ENCODE results near the gene CMSS1.
A peak's percentile ranks its signal among the peaks of the same experiment; 100 is the strongest.

Gene CMSS1

DNA sequence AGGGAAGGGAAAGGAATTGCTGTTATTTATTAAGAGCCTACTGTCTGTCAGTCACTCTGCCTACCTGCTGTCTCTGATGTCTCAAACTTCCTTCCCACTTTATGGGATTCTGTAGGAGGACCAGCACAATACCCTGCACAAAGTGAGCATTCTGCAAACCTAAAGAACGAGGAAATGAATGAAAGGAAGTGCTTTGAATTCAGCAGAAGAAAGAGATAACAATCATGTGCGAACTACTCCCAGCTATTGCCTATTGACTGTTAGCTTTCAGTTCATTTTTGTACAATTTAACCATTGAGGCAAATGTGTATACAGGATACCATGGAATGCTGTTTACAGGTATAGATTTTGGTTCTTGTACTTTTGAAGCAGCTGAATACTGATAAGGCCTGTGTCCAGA lies 66.8 kb downstream of the CMSS1 start:
- ChIA-PET CTCF (interaction anchor here (2.3 kb wide), 1 partner anchor 10 kb away, joined by 13 read pairs; no protein-coding TSS in a partner anchor), POLR2A (no interaction called here)
- no peaks in the 10 kb centered on the region for H3K36me3 ChIP-seq (ENCODE audit: control insufficient read depth in 4 of 4, insufficient read depth in 4 of 4, low read length in 3 of 4)
- H3K27ac ChIP-seq (ENCODE audit: insufficient read depth in 1 of 2, low read depth in 1 of 2, low read length in 2 of 2, poor library complexity in 1 of 2, severe bottlenecking in 2 of 2) = no peak overlapping the region
- 27% methylated on average over 2 of the region's 2 CpGs for WGBS (ENCODE audit: insufficient coverage)
- peaks cover 0 to 10% (median 5%) of the 10 kb centered on the region in 4 experiments for H3K4me1 ChIP-seq (ENCODE audit: control extremely low read depth in 1 of 4, control insufficient read depth in 4 of 4, insufficient read depth in 4 of 4, low read length in 3 of 4)
- no peak overlapping the region for H3K4me3 ChIP-seq (ENCODE audit: control insufficient read depth in 1 of 7, extremely low read depth in 1 of 7, insufficient read depth in 4 of 7, low read depth in 2 of 7, low read length in 6 of 7)
- no peak for DNase-seq
- no peaks in the 10 kb centered on the region for H3K27me3 ChIP-seq (replicated peaks in 2 of 5; ENCODE audit: control insufficient read depth in 4 of 5, insufficient read depth in 5 of 5, low read length in 4 of 5)
- H3K9me3 ChIP-seq (ENCODE audit: control extremely low read depth in 1 of 5, control insufficient read depth in 4 of 5, insufficient read depth in 2 of 5, low read depth in 1 of 5, low read length in 4 of 5) = no peaks in the 10 kb centered on the region

DNA sequence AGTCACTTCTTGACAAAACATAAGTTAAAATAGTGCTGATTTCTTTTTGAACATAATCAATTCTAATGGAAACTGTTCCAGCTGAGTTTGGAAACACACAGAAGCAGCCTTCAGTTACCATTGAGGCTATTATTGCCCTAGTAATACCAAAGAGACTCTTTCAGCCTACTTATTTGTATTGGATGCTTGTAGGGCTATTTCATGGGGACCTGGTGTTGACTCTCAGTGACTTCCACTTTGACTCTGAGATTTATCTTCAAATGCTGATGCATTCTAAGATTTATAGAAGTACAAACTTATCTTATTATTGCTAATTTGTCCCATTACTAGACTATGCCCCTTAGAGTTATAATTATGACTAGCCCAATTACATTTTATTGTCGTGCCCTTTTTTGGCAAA lies 67.4 kb downstream of the CMSS1 start:
- H3K27me3 ChIP-seq (replicated peaks in 2 of 5; ENCODE audit: control insufficient read depth in 4 of 5, insufficient read depth in 5 of 5, low read length in 4 of 5) = no peaks in the 10 kb centered on the region
- POLR2A ChIA-PET = no interaction called here
- no CpG with 5 or more reads among the region's 1 CpG for WGBS (ENCODE audit: insufficient coverage)
- H3K4me1 ChIP-seq (ENCODE audit: control extremely low read depth in 1 of 4, control insufficient read depth in 4 of 4, insufficient read depth in 4 of 4, low read length in 3 of 4) = peaks cover 0 to 10% (median 5%) of the 10 kb centered on the region in 4 experiments
- CTCF ChIA-PET = interaction anchor here (2.3 kb wide), 1 partner anchor 9 kb away, joined by 13 read pairs; no protein-coding TSS in a partner anchor
- DNase-seq = no peak
- H3K36me3 ChIP-seq (ENCODE audit: control insufficient read depth in 4 of 4, insufficient read depth in 4 of 4, low read length in 3 of 4) = no peaks in the 10 kb centered on the region
- H3K27ac ChIP-seq (ENCODE audit: insufficient read depth in 1 of 2, low read depth in 1 of 2, low read length in 2 of 2, poor library complexity in 1 of 2, severe bottlenecking in 2 of 2) = no peak overlapping the region
- H3K4me3 ChIP-seq (ENCODE audit: control insufficient read depth in 1 of 7, extremely low read depth in 1 of 7, insufficient read depth in 4 of 7, low read depth in 2 of 7, low read length in 6 of 7) = no peak overlapping the region
- no peaks in the 10 kb centered on the region for H3K9me3 ChIP-seq (ENCODE audit: control extremely low read depth in 1 of 5, control insufficient read depth in 4 of 5, insufficient read depth in 2 of 5, low read depth in 1 of 5, low read length in 4 of 5)

DNA sequence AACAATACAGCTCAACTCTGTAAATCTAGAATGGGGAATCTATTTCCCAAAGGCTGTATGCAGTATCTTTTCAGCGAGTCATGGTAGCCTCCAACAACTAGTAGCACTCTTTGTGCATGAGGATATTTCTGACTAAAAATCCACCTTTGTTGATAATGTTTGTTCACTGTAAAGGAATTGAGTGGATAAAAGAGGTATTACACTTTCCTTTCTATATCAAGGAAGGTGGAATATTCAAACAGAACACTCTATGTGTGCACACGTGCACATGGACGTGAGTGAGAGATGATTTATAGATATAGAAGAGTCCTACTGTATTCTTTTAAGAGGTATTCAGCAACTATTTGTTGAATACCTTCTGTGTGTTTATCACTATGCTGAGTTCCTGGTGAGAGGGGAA lies 68.2 kb downstream of the CMSS1 start:
- H3K9me3 ChIP-seq (ENCODE audit: control extremely low read depth in 1 of 5, control insufficient read depth in 4 of 5, insufficient read depth in 2 of 5, low read depth in 1 of 5, low read length in 4 of 5) = no peaks in the 10 kb centered on the region
- POLR2A ChIA-PET = no interaction called here
- no peak for DNase-seq
- peaks cover 0 to 10% (median 5%) of the 10 kb centered on the region in 4 experiments for H3K4me1 ChIP-seq (ENCODE audit: control extremely low read depth in 1 of 4, control insufficient read depth in 4 of 4, insufficient read depth in 4 of 4, low read length in 3 of 4)
- WGBS (ENCODE audit: insufficient coverage) = 100% methylated on average over 3 of the region's 3 CpGs
- H3K27me3 ChIP-seq (replicated peaks in 2 of 5; ENCODE audit: control insufficient read depth in 4 of 5, insufficient read depth in 5 of 5, low read length in 4 of 5) = no peaks in the 10 kb centered on the region
- no peak overlapping the region for H3K27ac ChIP-seq (ENCODE audit: insufficient read depth in 1 of 2, low read depth in 1 of 2, low read length in 2 of 2, poor library complexity in 1 of 2, severe bottlenecking in 2 of 2)
- CTCF ChIA-PET = no interaction called here
- no peaks in the 10 kb centered on the region for H3K36me3 ChIP-seq (ENCODE audit: control insufficient read depth in 4 of 4, insufficient read depth in 4 of 4, low read length in 3 of 4)
- H3K4me3 ChIP-seq (ENCODE audit: control insufficient read depth in 1 of 7, extremely low read depth in 1 of 7, insufficient read depth in 4 of 7, low read depth in 2 of 7, low read length in 6 of 7) = no peak overlapping the region

DNA sequence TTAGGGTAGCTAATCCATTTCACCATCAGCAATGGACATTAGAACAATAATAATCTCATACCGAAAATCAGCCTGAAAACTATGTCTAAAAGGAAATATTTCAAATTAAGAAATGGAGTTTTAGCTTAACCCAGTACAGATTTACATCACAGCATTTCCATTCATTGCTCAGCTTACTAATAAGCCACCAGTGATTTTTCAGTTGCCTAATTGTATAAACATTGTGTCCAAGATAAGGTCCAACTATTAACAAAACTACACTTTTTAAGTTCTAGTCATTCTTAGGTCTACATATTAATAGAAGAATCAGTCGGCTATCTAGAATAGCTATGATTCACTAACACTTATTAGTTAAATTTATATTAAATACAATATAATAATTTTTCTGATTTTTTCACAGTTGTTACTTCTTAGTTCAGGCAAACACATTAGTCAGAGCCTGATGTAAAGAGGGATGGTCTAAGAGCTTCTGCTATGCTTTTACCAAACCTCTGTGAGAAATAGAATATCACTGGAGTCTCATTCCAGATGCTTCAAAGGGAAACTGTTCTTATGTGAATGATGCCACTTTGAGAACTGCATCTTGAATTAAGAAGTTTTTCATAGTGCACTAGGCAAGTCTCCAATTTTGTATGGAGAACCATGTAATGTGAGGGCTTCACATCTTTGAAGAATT lies 74.1 kb downstream of the CMSS1 start:
- H3K4me1 ChIP-seq (ENCODE audit: control extremely low read depth in 1 of 4, control insufficient read depth in 4 of 4, insufficient read depth in 4 of 4, low read length in 3 of 4) = peaks cover 9 to 32% (median 19%) of the 10 kb centered on the region in 4 experiments
- H3K36me3 ChIP-seq (ENCODE audit: control insufficient read depth in 4 of 4, insufficient read depth in 4 of 4, low read length in 3 of 4) = no peaks in the 10 kb centered on the region
- ChIA-PET POLR2A (no interaction called here), CTCF (interaction anchor here (1.1 to 1.5 kb wide), 2 partner anchors 20 to 48 kb away, joined by 3 read pairs; no protein-coding TSS in a partner anchor)
- H3K9me3 ChIP-seq (ENCODE audit: control extremely low read depth in 1 of 5, control insufficient read depth in 4 of 5, insufficient read depth in 2 of 5, low read depth in 1 of 5, low read length in 4 of 5) = no peaks in the 10 kb centered on the region
- no peak for DNase-seq
- no CpG with 5 or more reads among the region's 2 CpGs for WGBS (ENCODE audit: insufficient coverage)
- H3K4me3 ChIP-seq (ENCODE audit: control insufficient read depth in 1 of 7, extremely low read depth in 1 of 7, insufficient read depth in 4 of 7, low read depth in 2 of 7, low read length in 6 of 7) = no peak overlapping the region
- no peaks in the 10 kb centered on the region for H3K27me3 ChIP-seq (replicated peaks in 2 of 5; ENCODE audit: control insufficient read depth in 4 of 5, insufficient read depth in 5 of 5, low read length in 4 of 5)
- H3K27ac ChIP-seq (ENCODE audit: insufficient read depth in 1 of 2, low read depth in 1 of 2, low read length in 2 of 2, poor library complexity in 1 of 2, severe bottlenecking in 2 of 2) = no peak overlapping the region

DNA sequence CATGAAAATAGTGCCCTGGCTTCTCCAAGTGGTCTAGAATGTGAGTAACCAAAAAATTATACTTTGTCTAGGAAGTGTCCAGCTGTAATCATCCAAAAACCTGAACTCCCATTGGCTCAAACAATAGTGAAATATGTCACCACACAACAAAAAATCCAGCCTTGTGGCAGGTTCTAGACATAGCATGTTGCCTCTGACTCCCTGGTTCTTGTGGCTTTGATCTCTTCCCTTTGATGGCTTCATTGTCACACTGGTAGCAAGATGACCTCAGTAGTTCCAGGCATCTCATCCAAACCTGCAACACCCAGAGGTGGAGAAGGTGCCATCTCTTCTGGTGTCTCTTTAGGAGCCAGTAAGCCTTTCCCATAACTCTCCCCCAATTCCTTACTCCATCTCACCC lies 74.7 kb downstream of the CMSS1 start:
- CTCF ChIA-PET = interaction anchor here (1.1 to 1.5 kb wide), 2 partner anchors 20 to 49 kb away, joined by 3 read pairs; no protein-coding TSS in a partner anchor

DNA sequence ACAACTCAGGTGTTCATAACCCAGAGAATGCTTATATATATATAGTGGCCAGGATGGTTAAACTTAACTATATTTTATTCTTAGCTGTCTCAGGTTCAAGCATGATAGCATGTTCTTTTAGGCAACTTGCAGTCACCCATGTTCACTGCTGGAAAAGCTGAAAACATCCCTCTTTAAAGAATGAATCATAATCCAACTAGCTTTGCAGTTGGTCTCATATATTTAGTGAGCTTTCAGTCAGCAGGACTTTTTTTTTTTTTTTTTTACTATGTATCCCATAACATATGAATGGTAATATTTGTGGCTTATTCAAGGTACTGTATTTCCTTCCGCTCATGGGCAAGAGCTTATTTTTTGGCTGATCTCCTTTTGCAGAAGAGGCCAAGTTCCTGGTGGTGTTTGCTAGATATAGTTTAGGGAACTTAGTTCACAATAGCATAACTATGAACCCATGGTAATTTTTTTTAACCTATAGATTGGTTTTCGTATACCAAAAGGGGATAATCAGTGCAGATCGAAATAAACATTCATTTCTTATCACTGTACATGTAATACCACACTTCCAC lies 77.6 kb downstream of the CMSS1 start:
- DNase-seq = peak; percentile 42 to 82 (median 68)
- H3K9me3 ChIP-seq (ENCODE audit: control extremely low read depth in 1 of 5, control insufficient read depth in 4 of 5, insufficient read depth in 2 of 5, low read depth in 1 of 5, low read length in 4 of 5) = no peaks in the 10 kb centered on the region
- H3K36me3 ChIP-seq (ENCODE audit: control insufficient read depth in 4 of 4, insufficient read depth in 4 of 4, low read length in 3 of 4) = no peaks in the 10 kb centered on the region
- H3K4me3 ChIP-seq (ENCODE audit: control insufficient read depth in 1 of 7, extremely low read depth in 1 of 7, insufficient read depth in 4 of 7, low read depth in 2 of 7, low read length in 6 of 7) = no peak overlapping the region
- WGBS (ENCODE audit: insufficient coverage) = no CpG with 5 or more reads among the region's 3 CpGs
- ChIA-PET POLR2A (no interaction called here), CTCF (interaction anchor here (0.6 to 3.3 kb wide), 6 partner anchors 11 to 174 kb away, joined by 3 to 13 read pairs (median 4); no protein-coding TSS in a partner anchor)
- no peaks in the 10 kb centered on the region for H3K27me3 ChIP-seq (replicated peaks in 2 of 5; ENCODE audit: control insufficient read depth in 4 of 5, insufficient read depth in 5 of 5, low read length in 4 of 5)
- H3K27ac ChIP-seq (ENCODE audit: insufficient read depth in 1 of 2, low read depth in 1 of 2, low read length in 2 of 2, poor library complexity in 1 of 2, severe bottlenecking in 2 of 2) = peak overlapping the region in 1 of 2 experiments; percentile 39
- H3K4me1 ChIP-seq (ENCODE audit: control extremely low read depth in 1 of 4, control insufficient read depth in 4 of 4, insufficient read depth in 4 of 4, low read length in 3 of 4) = peaks cover 9 to 37% (median 19%) of the 10 kb centered on the region in 4 experiments

More for the DNA sequence above, 74.7 kb downstream of the CMSS1 start:
- H3K27me3 ChIP-seq (replicated peaks in 2 of 5; ENCODE audit: control insufficient read depth in 4 of 5, insufficient read depth in 5 of 5, low read length in 4 of 5) = no peaks in the 10 kb centered on the region
- no peak for DNase-seq
- no peak overlapping the region for H3K4me3 ChIP-seq (ENCODE audit: control insufficient read depth in 1 of 7, extremely low read depth in 1 of 7, insufficient read depth in 4 of 7, low read depth in 2 of 7, low read length in 6 of 7)
- H3K9me3 ChIP-seq (ENCODE audit: control extremely low read depth in 1 of 5, control insufficient read depth in 4 of 5, insufficient read depth in 2 of 5, low read depth in 1 of 5, low read length in 4 of 5) = no peaks in the 10 kb centered on the region
- peaks cover 9 to 37% (median 19%) of the 10 kb centered on the region in 4 experiments for H3K4me1 ChIP-seq (ENCODE audit: control extremely low read depth in 1 of 4, control insufficient read depth in 4 of 4, insufficient read depth in 4 of 4, low read length in 3 of 4)
- POLR2A ChIA-PET = no interaction called here
- H3K27ac ChIP-seq (ENCODE audit: insufficient read depth in 1 of 2, low read depth in 1 of 2, low read length in 2 of 2, poor library complexity in 1 of 2, severe bottlenecking in 2 of 2) = no peak overlapping the region
- H3K36me3 ChIP-seq (ENCODE audit: control insufficient read depth in 4 of 4, insufficient read depth in 4 of 4, low read length in 3 of 4) = no peaks in the 10 kb centered on the region
